ENCODE measurements around the gene KIF1A.

Gene KIF1A

GRCh38 chr2:240733803-240734495 lies 86.1 kb downstream of the KIF1A start:
- DNase-seq (ENCODE audit: low read depth): no peak
- no peak overlapping the region for H3K4me3 ChIP-seq (ENCODE audit: low read length)
- no peak for TF ChIP-seq CTCF (conservative IDR thresholded peaks at IDR 0.05; ENCODE audit: low read length)

- no peak overlapping the region for H3K4me3 ChIP-seq (ENCODE audit: low read length)
- TF ChIP-seq CTCF (conservative IDR thresholded peaks at IDR 0.05; ENCODE audit: low read length): no peak
- DNase-seq (ENCODE audit: low read depth): no peak
These were observed 87.0 kb downstream of the KIF1A start for GRCh38 chr2:240732911-240733622.

GRCh38 chr2:240732184-240732583 lies 87.8 kb downstream of the KIF1A start:
- TF ChIP-seq CTCF (conservative IDR thresholded peaks at IDR 0.05; ENCODE audit: low read length): no peak
- DNase-seq (ENCODE audit: low read depth): no peak
- H3K4me3 ChIP-seq (ENCODE audit: low read length): no peak overlapping the region

- H3K4me3 ChIP-seq (ENCODE audit: low read length): no peak overlapping the region
- DNase-seq (ENCODE audit: low read depth): peak; percentile 25
- no peak for TF ChIP-seq CTCF (conservative IDR thresholded peaks at IDR 0.05; ENCODE audit: low read length)
These were observed 88.9 kb downstream of the KIF1A start for GRCh38 chr2:240731178-240731545.

- no peak for TF ChIP-seq CTCF (conservative IDR thresholded peaks at IDR 0.05; ENCODE audit: low read length)
- no peak for DNase-seq (ENCODE audit: low read depth)
- no peak overlapping the region for H3K4me3 ChIP-seq (ENCODE audit: low read length)
These were observed 89.4 kb downstream of the KIF1A start for GRCh38 chr2:240730501-240731177.

GRCh38 chr2:240728827-240729226 lies 91.2 kb downstream of the KIF1A start:
- no peak for DNase-seq (ENCODE audit: low read depth)
- no peak overlapping the region for H3K4me3 ChIP-seq (ENCODE audit: low read length)
- TF ChIP-seq CTCF (conservative IDR thresholded peaks at IDR 0.05; ENCODE audit: low read length): no peak
